M059J (cell line): ENCODE results near the gene TSPAN6. TPM values are rescaled to one million over a fixed set of nuclear protein-coding genes. Genes with fewer than 3 reads are reported as not detected.

ENCODE experiments used
- DNase-seq: peaks from one replicate; pipeline ENCODE4 v3.0.0-alpha.2; 2012; ENCODE audit warnings: low read depth
- total RNA-seq: library from RNA; depleted of rRNA; stranded (reverse); fragments of >200 nt; shearing (Covaris generic); gene quantifications from 2 replicates; pipeline ENCODE4 v1.2.3, GENCODE V29; 2014

Gene TSPAN6
- total RNA-seq, 1 experiment from 2014 or later = 66.0 TPM

GRCh38 chrX:100647739-100648138, 11.1 kb upstream of the TSPAN6 start:
- DNase-seq = no peak

- DNase-seq = peak; percentile 60
These were observed 10.5 kb upstream of the TSPAN6 start for GRCh38 chrX:100647095-100647494.

- DNase-seq = peak; percentile 92
These were observed 8.5 kb upstream of the TSPAN6 start for GRCh38 chrX:100645106-100645505.

DNA sequence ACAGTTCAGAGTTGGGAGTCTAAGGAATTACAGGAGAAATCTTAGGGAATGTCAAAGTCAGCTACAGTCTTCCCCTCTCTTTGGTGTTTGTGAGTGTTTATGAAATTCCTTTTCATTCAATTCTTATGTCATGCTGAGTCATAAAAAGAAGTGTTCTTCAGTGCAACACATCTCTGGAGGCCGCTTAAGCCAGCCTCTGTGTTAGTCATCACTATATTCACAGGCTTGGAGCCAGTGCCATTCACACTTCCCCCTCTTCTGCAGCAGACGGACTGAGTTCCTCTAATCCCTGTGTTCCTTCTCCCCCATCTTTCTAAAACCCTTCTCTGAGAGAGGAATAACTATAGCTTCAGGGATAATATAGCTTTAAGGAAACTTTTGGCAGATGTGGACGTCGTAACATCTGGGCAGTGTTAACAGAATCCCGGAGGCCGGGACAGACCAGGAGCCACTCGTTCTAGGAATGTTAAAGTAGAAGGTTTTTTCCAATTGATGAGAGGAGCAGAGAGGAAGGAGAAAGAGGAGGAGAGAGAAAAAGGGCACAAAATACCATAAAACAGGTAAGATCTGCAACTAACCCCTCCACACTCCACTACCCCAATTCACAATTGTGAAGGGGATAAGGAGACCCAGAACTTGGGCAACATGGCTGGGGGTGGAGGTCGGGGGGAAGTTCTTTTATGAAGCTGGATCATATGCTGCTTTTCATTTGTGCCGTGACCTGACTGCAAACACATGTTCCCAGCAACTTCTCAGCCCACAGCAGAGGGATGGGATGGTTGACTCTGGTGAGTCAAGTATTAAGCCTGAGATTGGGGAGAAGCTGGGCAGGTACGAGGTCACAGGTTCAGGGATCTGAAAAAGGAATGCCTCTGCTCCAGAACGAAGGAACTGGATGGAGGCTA, 7.6 kb upstream of the TSPAN6 start, which contains the start of gene SRPX2:
Gene SRPX2, plus strand, starts transcription at position 244 of the 905 bp plus-strand sequence. CDS start 2,124 bp downstream, outside the sequence.
- DNase-seq = peak; percentile 92

GRCh38 chrX:100643212-100643611, 6.6 kb upstream of the TSPAN6 start:
- no peak for DNase-seq

DNA sequence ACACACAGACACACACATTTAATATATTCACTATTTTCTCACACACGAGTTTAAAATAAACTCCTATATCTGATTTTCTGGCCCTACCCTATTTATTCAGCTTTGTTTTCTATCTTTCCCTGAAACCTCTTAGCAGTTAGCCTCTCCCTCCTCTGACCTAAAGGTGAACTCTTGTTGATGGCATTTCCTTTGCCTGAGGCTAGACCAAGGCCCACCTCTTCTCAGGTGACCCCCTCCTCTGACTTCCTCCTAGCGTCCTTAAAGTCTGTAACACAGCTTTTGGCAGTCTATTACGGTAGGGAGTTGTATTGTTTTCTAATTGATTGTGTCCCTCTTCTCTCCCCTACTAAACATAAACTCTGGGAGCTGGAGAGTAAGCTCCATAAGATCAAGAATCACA, 5.7 kb upstream of the TSPAN6 start:
- peak; percentile 69 for DNase-seq

- DNase-seq = no peak
These were observed 651 bp downstream of the TSPAN6 start for GRCh38 chrX:100635989-100636320.

- DNase-seq = no peak
These were observed 1.6 kb downstream of the TSPAN6 start for GRCh38 chrX:100635040-100635439.

GRCh38 chrX:100625985-100626491, 10.6 kb downstream of the TSPAN6 start:
- peak; percentile 10 for DNase-seq

- no peak for DNase-seq
These were observed 13.6 kb downstream of the TSPAN6 start for GRCh38 chrX:100623001-100623400.

DNA sequence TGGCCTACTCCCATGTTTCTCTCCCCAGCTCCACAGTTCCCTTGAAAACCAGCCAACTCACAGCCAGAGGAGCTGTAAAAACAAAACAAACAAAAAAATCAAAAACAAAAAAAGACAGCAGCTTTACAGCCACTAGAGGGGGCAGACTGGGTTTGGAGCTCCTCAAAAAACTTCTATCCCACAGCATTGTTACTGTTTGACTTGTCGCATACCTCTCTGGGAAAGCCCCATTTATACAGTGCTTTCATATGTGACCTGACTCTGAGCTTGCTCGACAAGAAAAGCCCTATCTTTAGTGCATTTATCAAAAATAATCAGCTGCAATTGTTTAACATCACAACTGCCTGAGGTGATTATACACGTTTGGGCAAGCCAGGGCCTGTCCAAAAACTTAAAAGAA, 21.6 kb downstream of the TSPAN6 start:
- peak; percentile 72 for DNase-seq

DNA sequence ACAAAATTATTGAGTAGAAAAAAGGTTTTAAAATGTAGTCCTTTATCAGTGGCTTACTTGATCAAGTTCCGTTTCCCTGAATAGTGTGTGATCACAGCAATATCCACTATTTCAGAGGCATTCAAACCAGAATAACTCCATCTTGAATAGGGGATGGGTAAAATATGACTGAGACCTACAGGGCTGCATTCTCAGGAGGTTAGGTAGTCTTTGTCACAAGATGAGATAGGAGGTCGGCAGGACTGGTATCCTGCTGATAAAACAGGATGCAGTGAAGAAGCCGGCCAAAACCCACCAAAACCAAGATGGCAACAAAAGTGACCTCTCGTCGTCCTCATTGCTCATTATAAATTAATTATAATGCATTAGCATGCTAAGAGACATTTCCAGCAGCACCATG, 24.7 kb downstream of the TSPAN6 start:
- no peak for DNase-seq

GRCh38 chrX:100609591-100609990, 27.0 kb downstream of the TSPAN6 start:
- DNase-seq = no peak

DNA sequence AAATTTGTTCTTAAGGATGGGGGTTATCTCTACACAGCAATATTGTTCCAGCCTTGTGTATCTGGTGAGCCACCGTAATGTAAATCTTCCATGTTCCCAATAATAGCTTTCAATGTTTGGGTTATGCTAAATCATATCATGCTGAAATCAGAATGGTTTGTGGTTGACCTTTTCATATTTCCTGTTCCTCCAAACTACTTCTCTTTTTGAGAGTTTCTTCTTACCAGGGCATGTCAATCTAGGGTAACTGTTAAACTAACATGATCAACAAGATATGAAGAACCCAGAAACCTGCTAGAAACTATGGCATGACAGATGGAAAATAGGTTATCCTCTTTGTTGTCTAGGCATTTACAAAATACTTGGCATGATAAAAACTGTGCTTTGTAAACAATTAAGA, 29.9 kb downstream of the TSPAN6 start:
- DNase-seq = no peak

DNA sequence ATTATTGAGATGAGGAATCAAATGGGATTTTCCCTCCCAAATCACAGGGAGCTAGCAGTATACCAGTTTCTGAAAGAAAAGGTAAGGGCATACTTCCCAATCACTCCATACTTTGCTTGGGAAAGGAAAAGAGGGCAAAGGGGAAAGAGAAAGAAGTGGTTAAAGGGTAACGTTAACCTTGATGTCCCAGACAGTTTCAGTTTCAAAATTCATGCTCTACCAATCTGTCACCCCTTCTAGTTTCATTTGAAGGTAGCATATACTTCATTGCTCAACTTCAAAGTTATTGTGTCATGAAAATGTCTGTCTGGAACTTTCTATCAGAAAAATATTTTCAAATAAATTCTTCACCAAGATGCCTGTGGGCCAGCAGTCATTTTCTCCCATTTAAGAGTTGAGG, 35.8 kb downstream of the TSPAN6 start:
- no peak for DNase-seq

DNA sequence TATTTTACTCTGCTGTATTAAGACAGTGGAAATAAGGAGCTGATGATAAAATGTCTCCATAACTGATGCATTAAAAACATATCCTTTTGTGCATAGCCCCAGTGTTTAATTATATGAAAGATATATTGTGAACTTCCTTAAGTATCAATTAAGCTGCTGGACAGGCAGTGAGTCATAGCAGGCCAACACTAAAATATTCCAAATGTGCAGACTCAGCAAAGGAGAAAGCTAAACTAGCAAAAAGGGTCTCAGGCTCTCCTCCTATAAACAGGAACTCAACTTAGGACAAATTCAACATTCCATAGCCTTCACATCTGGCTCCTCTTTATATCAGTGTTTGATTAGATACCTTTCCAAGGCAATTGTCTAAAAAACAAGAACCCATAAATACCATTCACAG, 36.3 kb downstream of the TSPAN6 start:
- DNase-seq = no peak

GRCh38 chrX:100599456-100599855, 37.1 kb downstream of the TSPAN6 start:
- DNase-seq = no peak

- no peak for DNase-seq
These were observed 40.0 kb downstream of the TSPAN6 start for GRCh38 chrX:100596601-100597000.

DNA sequence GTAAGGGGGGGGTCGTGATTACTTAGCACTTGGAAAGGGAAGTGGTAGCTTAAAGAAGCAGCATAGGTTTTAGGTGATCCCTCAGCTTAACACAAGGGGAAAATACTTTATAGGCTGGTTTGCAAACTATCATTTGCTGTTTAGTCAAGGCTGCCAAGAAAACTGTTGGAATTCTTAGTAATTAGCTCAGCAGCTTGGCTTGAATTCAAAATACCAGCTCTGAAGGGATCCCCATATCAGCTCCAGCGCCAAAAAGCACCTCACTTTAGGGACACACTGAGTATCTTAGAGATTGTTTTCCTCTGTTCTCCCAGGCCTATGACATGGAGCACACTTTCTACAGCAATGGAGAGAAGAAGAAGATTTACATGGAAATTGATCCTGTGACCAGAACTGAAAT, 43.0 kb downstream of the TSPAN6 start:
- DNase-seq = no peak

GRCh38 chrX:100593126-100593525, 43.5 kb downstream of the TSPAN6 start:
- DNase-seq = no peak

- DNase-seq = no peak
These were observed 45.2 kb downstream of the TSPAN6 start for GRCh38 chrX:100591256-100592051.

DNA sequence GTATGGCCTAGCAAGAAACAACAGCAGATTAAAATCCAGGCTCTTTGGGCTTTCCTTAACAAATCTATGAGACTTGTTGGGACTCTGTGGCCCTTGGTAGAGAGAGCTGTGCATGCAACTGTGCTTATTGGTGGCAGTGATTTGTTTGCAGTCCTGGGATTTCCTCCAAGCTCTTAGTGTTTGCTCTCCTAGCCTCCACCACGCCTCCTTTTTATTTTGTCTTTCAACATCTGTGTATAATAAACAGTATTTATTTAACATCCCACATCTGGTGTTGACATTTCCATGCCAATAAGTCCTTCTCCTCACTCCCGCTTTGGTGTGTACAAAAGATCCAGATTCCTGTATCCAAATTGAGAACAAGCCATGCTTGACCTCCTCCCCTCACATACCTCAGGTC, 48.7 kb downstream of the TSPAN6 start:
- no peak for DNase-seq

GRCh38 chrX:100586747-100587146, 49.9 kb downstream of the TSPAN6 start:
- no peak for DNase-seq
